ENCODE measurements around the gene CDK2.

DNA sequence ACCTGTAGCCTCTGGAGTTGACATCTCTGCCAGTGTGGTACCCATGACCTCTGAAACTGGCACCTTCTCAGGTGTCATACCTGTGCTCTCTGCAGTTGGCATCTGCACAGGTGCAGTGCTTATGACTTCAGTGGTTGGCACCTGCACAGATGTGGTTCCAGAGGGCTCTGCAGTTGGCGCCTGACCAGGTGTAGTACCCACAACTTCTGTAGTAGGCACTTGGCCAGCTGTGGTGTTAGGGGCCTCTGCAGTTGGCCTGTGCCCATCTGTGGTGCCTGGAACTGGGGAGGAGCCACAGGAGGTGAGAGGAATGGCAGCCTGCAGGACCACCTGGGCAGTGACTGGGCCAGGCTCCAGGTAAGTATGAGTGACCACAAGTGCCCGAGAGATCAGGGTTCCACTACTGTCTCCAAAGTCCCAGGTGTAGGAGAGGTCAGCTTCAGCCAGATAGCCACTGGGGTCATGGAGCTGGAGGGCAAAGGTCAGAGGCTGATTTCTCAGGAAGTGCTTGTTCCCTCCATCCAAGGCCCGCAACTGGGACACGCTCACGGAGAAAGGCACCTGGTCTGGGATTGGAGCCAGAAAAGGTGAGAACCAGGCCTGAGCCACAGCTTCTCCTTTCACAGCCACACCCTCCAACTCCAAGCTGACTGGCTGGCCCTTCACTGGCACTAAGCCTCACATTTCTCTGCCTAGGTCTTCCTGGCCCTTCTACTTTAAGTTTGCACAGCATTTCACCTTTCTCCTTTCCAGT is 9.3 kb upstream of the CDK2 start:
- TF ChIP-seq GATA3 (IDR thresholded peaks at IDR 0.05; ENCODE audit: low read depth, low read length) (no peak), GATA2 (IDR thresholded peaks at IDR 0.05; ENCODE audit: low read depth, low read length) (no peak)
